ENCODE measurements around the gene PGLYRP4.

The PGLYRP4 gene, protein sequence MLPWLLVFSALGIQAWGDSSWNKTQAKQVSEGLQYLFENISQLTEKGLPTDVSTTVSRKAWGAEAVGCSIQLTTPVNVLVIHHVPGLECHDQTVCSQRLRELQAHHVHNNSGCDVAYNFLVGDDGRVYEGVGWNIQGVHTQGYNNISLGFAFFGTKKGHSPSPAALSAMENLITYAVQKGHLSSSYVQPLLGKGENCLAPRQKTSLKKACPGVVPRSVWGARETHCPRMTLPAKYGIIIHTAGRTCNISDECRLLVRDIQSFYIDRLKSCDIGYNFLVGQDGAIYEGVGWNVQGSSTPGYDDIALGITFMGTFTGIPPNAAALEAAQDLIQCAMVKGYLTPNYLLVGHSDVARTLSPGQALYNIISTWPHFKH

DNA sequence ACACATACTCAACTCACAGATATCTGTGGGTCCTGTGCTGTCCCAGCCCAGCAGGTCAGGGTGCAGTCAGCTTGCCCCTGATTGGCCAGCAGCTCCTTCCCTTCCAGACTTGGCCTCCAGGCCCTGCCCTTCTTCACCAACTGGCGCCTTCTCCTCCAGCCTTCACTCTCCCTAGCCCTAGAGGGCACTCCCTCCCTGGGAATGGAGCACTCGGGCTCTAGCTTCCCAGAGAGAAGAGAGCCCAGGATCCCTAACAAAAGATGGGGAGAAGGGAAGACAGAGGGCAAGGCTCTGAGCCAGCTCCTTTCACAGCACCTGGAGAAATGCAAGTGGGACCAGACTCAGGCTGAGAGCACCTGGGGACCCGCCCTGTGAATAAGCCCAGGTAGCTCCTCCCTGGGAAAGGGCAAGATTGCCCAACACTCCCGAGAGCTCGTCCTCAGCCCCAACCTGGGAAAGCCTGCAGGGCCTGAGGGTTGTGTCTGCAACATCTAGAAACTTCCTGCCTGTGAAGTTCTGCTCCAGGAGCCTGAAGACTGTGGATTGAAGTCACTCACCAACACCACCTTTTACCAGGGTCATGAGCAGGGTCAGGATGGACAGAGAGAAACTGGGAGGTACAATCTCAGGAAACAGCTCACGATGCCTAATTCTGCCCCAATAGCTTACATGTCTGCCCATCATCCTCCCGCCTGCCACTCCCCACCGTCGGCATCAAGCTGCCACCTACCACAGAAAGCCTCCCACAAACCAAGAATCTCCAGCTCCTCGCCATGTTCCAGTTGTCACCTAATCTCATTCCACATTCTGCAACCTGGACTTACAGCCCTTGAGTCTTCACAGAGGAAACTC is at the start of gene PGLYRP4:
TSS of gene PGLYRP4 (minus strand) at position 331 of the 852 bp plus-strand sequence. CDS start 909 bp downstream, outside the sequence.
- no peak for DNase-seq

DNA sequence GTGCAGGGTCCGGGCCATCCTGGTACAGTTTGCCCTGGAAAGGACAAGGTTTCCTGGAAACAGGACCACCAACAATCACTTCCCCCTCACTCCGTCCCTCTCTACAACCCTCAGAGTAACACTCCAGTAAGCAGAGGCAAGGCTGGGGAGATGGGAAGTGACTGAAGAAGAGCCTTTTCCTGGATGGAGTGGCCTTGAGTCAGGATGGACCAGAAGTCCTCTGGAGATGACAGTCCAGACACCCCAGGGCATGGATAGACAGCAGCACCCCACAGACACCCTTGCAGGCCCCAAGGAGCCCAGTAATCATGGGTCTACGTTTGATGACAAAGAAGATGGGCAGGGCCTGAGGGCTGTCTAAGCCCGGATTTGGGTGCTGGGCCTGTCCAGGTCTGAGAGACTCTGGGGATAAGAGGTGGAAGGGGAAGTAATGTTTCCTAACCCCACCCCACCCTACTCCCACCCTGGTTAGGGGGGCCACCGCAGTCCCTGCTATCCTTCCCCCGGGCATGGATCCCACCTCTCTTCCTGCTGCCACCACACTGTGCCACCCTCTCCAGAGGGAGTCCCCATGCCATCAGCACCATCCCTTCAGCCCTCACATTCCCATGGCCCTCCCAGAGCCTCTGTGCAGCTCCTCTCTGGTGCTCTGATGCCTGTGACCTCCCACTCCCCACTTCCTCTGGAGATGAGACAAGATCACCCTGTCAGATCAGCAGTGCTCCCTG is 49.4 kb upstream of the PGLYRP4 start:
- no peak for DNase-seq

DNA sequence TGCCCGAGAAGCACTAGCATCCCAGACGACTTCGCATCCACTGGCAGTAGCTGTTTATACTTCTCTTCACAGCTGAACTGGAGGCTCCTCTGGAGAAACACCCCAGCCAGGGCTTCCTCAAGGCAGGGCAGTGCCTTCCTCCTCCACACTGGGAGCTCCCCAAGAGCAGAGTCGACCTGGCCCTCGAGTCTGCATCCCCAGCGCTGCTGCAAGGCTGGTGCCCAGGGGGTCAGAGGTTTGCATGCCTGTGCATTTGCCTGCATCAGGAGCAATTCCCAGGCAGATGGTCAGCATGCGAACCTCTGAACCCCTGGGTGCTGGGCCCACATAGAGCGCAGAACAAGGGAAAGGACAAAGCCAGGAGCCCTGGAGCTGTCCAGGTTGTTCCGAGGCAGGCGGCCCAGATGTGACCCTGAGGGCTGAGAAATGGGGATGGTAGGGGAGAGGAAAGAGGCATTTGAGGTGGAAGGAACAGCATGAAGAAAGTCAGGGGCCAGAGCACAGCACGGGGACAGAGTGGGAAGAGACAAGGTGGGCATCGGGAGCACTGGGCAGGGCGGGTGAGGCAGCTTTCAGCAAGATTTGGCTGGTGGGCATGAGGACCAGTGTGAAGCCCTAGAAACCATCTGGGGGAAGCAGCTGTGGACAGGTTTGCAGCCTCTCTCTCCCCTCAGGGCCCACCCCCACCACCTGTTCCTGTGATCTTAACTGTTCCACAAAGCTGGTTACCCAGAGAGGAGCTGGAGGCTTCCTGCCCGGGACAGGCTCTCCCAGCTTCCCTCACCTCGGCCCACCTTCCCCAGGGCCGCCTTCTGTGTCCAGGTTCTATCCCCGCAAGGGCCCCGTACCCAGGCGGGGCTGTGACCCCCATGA is 48.6 kb upstream of the PGLYRP4 start:
- DNase-seq = no peak

DNA sequence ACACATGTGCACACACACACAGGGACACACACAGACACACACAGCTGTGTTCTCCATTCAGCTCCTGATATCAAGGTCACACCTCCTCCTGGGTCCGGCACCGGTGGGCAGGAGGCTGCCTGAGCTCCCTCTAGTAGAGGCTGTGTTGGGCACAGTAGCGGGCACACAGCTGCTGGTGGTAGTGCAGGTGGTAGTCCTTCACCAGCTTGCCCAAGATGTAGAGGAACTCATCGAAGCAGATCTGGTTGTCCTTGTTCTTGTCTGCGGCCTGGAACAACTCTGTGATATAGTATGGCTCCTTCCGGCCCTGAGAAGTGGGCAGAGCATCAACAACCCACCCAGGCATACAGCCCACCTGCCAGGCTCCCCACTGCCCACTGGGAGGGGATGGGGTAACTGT is 47.8 kb upstream of the PGLYRP4 start:
- no peak for DNase-seq

DNA sequence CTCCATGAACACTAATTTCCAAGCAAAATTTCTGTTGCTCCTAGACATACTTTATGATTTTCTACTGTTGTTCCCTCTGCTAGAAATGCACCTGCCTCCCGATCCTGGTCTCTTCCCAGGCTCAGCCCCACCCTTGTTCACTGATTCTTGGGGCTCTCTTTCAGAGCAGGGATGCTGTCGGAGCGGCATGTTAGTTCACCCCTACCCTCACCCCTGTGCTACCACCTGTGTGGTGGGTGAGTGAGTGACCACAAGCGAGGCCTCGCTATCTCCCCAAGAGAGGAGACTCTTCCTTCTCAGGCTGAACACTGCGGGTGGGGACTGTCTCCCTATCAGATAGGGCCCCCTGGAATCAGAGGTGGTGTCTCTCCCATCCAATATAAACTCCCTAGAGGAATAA is 47.1 kb upstream of the PGLYRP4 start:
- no peak for DNase-seq

DNA sequence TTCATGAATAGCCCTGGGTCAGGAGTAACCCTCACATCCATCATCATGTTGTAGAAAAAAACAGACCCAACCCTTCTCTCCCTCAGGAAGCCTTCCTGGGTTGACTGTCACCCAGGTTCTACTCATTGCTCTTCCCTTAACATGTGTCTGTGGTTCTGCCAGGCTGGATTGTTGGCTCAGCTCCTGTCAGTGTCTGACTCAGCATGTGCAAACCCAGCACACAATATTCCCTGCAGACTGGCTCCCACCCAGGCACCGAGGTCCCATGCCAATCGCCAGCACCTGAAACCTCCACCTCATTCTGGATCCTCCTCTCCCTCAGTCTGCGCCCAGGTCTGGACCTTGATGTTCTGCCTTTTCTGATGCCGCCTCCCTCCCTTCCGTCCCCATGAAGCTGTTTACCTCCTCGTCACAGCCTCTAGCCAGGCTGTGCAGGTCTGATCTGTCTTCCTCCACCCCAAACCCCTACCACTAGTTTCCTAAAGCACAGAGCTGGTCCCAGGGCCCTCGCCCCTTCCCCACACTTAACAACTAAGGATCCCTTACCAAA is 46.6 kb upstream of the PGLYRP4 start:
- DNase-seq = no peak

DNA sequence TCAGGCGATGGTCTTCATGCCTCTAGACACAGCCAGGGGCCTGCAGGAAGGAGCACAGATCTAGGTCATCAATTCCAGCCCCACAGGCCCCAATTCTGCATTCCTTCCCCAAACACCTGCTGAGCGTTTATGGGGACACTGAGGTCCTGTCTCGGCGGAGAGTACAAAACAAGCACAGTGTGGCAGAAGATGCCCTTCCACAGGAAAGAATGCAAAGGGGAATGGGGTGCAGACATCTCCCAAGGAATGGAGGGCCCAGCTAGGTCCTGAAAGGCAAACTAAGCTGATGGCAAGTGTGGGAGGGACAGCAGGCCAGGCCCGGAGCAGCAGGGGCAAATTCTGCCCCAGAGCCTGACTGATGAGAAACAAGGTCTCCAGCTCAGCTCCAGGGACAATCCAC is 45.8 kb upstream of the PGLYRP4 start:
- DNase-seq = no peak

DNA sequence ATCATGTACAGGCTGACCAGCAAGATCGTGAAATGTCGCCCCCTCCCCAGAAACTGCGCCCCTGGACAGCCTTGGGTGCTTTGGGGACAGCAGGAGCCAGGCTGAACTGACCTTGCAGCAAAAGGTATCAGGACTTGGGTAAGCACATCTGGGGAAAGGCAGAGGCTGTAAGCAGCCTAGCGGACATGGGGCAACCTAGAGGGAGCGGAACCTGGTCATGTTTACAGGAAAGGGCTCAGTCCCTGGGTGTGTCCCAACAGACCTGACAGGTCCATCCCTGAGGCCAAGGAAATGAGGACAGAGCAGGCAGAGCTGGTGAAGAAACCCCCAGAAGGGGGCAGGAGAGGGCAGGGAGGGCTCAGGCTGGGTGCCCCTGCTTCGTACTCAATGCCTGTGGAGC is 45.3 kb upstream of the PGLYRP4 start:
- DNase-seq = no peak

DNA sequence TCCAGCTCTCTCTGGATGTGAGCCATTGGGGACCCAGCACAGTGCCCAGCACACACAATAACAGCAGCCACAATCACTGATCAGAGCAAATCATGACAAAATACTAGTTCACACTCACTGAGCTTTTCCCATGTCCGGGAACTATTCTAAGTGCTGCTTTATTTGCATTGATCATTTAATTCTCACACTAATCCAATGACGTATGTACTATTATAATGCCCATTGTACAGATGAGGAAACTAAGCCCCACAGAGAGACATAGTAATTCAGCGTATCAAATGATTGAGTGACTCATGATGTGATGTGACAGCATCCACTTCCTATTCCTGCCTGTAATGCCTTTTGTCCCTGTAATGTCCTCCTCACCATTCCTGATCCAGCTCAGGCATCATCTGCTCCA is 44.2 kb upstream of the PGLYRP4 start:
- no peak for DNase-seq

DNA sequence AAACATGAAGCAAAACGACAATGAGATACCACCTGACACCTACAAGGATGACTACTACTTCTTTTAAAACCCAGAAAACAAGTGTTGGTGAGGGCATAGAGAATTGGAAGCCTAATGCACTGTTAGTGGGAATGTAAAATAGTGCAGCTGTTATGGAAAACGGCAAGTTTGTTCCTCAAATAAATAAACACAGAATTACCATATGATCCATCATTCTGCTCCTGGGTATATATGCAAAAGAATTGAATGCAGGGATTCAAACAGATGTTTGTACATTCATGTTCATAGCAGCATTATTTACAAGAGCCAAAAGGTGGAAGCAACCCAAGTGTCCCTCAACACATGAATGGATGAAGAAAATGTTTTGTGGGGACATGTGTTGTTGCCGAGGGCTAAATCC is 43.6 kb upstream of the PGLYRP4 start:
- DNase-seq = no peak

DNA sequence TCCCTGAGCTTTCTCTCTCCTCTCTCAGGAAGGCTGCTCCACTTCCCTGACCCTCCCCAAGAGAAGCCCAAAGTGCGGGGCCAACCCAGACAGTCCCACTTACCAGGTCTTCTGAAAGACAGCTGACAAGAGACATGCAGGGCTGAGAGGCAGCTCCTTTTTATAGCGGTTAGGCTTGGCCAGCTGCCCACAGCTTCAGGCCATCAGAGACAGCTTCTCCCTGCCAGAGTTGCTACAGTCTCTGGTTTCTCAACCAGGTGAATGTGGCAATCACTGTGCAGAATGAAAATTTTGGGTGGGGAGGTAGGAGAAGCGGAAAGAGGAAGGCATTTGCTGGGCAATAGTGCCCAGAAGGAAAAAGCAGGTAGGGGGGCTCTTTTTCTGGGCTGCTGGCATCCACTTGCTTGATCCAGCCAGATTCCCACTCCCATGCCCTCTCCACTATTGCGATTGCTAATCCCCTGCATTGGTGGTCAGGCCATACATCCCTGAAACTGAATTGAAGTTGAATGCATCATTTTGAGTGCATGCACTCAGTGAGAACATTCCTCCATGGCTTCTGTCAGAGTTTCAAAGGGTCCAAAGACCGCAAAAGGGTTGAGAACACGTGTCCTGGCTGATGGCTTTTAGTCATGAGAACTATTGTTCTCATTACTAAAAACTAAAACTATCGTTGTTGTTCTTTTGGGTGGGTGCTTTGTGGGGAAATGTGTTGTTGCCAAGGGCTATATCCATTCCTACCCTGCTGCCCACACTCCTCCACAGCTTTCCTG is 42.5 kb upstream of the PGLYRP4 start, which contains the start of gene S100A8:
TSS of gene S100A8 (minus strand) at position 136 of the 773 bp plus-strand sequence. CDS start 538 bp downstream, outside the sequence.
- DNase-seq = no peak

DNA sequence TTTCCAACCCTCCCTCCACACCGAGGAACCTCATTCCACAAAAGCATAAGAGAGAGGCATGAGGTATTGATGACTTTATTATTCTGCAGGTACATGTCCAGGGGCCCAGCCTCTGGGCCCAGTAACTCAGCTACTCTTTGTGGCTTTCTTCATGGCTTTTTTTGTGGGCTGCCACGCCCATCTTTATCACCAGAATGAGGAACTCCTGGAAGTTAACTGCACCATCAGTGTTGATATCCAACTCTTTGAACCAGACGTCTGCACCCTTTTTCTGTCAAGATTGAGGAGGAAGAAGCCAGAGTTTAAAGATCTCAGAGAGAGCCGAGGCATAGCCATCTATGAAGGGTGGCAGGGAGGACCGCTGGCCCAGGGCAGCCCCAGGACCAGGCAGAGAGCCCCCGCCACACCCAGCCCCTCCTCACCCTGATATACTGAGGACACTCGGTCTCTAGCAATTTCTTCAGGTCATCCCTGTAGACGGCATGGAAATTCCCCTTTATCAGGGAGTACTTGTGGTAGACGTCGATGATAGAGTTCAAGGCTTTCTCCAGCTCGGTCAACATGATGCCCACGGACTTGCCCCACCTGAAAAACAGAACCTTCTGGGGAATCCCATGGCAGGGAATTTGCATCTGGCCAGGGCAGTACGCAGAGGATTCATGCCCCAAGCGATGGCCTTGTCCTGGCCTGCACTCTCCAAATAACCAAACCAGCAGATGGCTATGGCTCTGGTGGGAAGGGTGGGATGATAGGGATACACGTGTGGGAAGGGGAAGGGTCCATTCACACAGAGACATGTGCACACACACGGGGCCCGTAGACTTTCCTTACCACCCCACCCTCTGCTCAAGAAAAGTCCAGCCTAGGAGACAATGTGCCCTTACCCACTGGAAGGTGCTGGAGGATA is 41.6 kb upstream of the PGLYRP4 start:
- DNase-seq = no peak

DNA sequence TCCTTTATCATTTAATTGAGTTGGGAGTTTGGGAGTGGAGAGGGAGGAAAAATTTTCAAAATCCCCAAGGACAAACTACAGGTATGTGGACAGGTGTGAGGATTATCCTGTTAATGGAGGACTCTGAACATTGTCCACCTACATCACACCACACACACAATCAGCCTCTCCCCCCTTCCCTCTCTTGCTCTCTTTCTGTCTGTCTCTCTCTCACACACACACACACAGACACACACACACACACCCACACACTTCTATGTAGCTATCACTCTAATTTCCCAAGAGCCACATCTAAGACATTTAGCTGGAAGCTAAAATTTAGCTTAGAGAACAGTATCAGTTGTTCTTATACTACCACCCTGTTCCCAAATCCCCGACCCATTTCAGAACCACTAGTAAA is 40.8 kb upstream of the PGLYRP4 start:
- no peak for DNase-seq

DNA sequence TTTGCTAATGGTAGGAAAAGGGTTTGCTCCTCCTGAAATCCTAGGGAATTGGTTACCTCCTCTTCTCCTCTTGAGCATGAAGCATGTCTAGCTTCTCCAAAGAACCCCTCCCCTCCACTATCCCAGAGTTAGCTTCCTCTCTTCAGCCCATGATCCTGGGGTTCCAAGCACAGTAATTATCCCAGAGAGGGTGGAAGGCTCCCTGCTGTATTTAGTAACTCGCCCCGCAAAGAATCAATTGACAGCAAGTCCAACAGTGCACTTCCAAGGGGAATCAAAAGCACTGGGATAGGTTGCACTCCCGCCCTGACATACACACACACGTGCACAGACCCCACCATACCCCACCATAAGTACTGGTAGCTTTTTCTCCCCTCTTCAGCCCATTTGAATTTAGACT is 39.1 kb upstream of the PGLYRP4 start:
- no peak for DNase-seq

DNA sequence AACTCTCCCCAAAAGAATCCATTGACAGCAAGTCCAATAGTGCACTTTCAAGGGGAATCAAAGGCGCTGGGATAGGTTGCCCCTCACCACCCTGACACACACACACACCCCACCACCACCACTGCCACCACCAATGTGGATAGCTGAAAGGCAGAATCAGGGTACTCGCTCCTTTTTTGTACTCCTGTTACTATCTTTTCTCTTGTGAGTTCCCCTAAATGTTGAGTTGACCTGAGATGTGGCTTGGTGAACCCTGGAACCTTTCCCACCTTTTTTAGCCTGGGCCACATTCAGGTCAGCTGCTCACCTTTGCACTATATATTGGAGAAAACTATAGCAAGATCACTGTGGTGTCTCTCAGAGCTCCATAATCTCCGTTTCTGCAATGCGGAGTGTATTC is 38.4 kb upstream of the PGLYRP4 start:
- DNase-seq = no peak

DNA sequence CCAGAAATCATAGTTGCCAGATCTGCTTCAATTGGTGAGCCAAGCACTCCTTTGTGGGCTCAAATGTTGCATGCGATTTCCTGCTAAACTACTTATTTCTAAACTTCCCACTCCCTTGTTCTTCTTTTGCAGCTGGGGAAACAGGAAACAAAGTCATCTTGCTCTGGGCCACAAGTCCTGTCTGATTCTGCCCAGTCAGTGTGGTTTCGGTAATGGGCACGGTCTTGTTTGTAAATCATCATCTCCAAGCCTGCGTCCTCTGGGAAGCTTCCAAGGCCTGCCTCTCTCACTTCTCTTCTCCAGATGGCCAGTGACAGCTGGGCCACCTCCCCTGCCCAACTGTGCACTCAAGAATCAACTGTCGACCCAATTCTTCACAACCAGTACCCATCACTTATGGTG is 37.9 kb upstream of the PGLYRP4 start:
- no peak for DNase-seq

DNA sequence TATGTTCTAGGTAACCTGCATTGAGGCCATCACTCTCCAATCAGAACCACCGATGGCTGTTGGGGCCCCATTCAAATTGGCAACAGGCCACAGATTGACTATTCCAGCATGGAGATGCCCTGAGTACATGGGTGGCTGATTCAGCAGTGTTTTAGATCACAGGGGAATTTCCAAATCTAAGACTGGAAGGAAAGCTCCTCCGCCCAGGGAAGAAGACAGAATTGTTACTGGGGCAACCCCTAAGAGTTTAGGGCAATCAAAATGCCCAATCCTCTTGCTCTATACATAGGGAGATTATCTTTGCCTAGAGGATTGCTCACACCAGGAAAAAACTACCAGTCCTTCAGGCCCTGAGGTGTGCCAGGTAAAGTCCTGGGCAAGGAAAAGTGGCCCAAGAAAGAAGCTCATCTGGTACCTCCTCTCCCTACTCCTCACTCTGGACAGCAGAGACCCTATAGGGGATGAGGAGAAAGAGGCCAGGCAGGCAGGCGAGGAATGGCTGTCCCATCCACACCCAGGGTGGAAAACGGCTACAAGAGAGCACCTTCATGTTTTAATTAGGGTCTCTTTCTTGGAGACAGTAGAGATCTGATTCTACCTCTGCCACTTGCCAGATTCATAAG is 36.4 kb upstream of the PGLYRP4 start:
- no peak for DNase-seq

DNA sequence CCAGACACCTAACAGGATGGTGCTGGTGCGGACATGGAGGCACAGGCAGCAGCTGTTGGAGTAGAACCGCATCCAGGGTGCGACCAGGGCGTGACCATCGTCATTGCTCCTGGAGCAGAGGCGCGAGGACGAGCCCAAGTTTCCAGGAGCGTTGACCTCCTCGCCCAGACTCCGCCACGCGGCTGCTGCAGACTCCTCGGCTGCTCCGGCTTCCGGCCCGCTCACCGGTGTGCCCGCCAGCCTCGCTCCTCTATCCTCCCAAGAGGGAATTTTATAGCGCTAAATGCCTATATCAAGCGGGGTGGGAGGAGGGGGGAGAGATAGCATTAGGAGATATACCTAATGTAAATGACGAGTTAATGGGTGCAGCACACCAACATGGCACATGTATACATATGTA is 32.1 kb upstream of the PGLYRP4 start:
- no peak for DNase-seq

DNA sequence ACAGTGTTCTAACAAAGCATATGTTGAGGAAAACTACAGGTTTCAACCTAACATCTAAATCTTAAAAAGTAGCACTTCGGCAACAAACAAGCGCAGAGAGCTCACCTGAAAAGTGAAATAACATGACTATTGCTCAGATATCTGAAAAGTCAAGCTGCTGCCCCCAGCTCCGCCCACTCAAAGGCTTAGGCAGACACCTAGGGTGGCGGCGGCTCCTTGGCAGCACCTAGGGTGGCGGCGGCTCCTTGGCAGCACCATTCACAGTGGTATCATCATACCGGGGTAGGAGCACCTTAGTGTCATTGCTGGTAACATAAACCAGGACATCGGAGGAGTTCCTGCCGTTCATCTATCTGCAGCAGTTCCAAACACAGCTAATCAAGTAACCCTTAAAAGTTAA is 30.9 kb upstream of the PGLYRP4 start:
- DNase-seq = no peak

DNA sequence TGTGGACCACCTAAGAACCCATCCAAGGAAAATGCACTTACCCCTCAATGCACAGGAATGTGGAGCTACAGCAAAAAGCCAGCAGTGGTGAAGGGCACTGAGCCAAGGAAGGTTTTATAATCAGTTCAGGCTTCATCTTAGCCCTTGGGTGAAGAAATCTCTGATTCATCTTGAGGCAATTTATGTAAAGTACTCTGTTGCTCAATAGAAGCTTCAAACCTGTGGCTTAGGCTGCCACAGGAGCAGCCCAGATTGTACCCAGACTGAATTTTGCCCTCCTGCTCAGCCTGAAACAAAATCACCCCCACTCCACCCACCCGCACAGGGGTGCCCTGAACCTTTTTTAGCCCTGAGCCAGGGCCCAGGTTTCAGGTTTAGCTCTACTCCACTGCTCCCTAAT is 26.9 kb upstream of the PGLYRP4 start, which contains the start of gene S100A12:
TSS of gene S100A12 (minus strand) at position 111 of the 400 bp plus-strand sequence. CDS start 1,029 bp downstream, outside the sequence.
- DNase-seq = no peak
